Measurements from ENCODE around the gene TTLL11.

Gene TTLL11

GRCh38 chr9:121773286-121773953, 319.7 kb downstream of the TTLL11 start:
- ATAC-seq, result no peak
- no peak for TF ChIP-seq ESRRG (CRISPR knock-in tag; IDR thresholded peaks at IDR 0.05)
- TF ChIP-seq TOX (CRISPR knock-in tag; IDR thresholded peaks at IDR 0.05; ENCODE audit: borderline replicate concordance), result no peak
- TF ChIP-seq TCF4 (CRISPR knock-in tag; IDR thresholded peaks at IDR 0.05; ENCODE audit: borderline replicate concordance), result no peak
- TF ChIP-seq ZFP3 (CRISPR knock-in tag; IDR thresholded peaks at IDR 0.05), result no peak
- no peak for TF ChIP-seq ZC3H10 (CRISPR knock-in tag; IDR thresholded peaks at IDR 0.05)
- TF ChIP-seq, protein P1, sequence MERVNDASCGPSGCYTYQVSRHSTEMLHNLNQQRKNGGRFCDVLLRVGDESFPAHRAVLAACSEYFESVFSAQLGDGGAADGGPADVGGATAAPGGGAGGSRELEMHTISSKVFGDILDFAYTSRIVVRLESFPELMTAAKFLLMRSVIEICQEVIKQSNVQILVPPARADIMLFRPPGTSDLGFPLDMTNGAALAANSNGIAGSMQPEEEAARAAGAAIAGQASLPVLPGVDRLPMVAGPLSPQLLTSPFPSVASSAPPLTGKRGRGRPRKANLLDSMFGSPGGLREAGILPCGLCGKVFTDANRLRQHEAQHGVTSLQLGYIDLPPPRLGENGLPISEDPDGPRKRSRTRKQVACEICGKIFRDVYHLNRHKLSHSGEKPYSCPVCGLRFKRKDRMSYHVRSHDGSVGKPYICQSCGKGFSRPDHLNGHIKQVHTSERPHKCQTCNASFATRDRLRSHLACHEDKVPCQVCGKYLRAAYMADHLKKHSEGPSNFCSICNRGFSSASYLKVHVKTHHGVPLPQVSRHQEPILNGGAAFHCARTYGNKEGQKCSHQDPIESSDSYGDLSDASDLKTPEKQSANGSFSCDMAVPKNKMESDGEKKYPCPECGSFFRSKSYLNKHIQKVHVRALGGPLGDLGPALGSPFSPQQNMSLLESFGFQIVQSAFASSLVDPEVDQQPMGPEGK (CRISPR knock-in tag; IDR thresholded peaks at IDR 0.05; ENCODE audit: borderline replicate concordance), result no peak
- TF ChIP-seq OSR1 (CRISPR knock-in tag; IDR thresholded peaks at IDR 0.05), result no peak
- no peak for TF ChIP-seq RARB (CRISPR knock-in tag; IDR thresholded peaks at IDR 0.05)
- TF ChIP-seq, protein P2, sequence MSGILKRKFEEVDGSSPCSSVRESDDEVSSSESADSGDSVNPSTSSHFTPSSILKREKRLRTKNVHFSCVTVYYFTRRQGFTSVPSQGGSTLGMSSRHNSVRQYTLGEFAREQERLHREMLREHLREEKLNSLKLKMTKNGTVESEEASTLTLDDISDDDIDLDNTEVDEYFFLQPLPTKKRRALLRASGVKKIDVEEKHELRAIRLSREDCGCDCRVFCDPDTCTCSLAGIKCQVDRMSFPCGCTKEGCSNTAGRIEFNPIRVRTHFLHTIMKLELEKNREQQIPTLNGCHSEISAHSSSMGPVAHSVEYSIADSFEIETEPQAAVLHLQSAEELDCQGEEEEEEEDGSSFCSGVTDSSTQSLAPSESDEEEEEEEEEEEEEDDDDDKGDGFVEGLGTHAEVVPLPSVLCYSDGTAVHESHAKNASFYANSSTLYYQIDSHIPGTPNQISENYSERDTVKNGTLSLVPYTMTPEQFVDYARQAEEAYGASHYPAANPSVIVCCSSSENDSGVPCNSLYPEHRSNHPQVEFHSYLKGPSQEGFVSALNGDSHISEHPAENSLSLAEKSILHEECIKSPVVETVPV (CRISPR knock-in tag; IDR thresholded peaks at IDR 0.05), result no peak
- TF ChIP-seq, protein P3, sequence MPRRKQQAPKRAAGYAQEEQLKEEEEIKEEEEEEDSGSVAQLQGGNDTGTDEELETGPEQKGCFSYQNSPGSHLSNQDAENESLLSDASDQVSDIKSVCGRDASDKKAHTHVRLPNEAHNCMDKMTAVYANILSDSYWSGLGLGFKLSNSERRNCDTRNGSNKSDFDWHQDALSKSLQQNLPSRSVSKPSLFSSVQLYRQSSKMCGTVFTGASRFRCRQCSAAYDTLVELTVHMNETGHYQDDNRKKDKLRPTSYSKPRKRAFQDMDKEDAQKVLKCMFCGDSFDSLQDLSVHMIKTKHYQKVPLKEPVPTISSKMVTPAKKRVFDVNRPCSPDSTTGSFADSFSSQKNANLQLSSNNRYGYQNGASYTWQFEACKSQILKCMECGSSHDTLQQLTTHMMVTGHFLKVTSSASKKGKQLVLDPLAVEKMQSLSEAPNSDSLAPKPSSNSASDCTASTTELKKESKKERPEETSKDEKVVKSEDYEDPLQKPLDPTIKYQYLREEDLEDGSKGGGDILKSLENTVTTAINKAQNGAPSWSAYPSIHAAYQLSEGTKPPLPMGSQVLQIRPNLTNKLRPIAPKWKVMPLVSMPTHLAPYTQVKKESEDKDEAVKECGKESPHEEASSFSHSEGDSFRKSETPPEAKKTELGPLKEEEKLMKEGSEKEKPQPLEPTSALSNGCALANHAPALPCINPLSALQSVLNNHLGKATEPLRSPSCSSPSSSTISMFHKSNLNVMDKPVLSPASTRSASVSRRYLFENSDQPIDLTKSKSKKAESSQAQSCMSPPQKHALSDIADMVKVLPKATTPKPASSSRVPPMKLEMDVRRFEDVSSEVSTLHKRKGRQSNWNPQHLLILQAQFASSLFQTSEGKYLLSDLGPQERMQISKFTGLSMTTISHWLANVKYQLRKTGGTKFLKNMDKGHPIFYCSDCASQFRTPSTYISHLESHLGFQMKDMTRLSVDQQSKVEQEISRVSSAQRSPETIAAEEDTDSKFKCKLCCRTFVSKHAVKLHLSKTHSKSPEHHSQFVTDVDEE (CRISPR knock-in tag; IDR thresholded peaks at IDR 0.05), result no peak
- TF ChIP-seq ZFP30 (CRISPR knock-in tag; IDR thresholded peaks at IDR 0.05), result no peak
- no peak for TF ChIP-seq CREB5 (CRISPR knock-in tag; IDR thresholded peaks at IDR 0.05; ENCODE audit: low read depth)
- no peak for TF ChIP-seq ARNTL (CRISPR knock-in tag; IDR thresholded peaks at IDR 0.05; ENCODE audit: borderline replicate concordance, low read depth)
- no peak for TF ChIP-seq BACH2 (CRISPR knock-in tag; IDR thresholded peaks at IDR 0.05; ENCODE audit: borderline replicate concordance)
- TF ChIP-seq SNAI2 (CRISPR knock-in tag; IDR thresholded peaks at IDR 0.05), result no peak
- no peak for TF ChIP-seq PPARA (CRISPR knock-in tag; IDR thresholded peaks at IDR 0.05; ENCODE audit: borderline replicate concordance)

DNA sequence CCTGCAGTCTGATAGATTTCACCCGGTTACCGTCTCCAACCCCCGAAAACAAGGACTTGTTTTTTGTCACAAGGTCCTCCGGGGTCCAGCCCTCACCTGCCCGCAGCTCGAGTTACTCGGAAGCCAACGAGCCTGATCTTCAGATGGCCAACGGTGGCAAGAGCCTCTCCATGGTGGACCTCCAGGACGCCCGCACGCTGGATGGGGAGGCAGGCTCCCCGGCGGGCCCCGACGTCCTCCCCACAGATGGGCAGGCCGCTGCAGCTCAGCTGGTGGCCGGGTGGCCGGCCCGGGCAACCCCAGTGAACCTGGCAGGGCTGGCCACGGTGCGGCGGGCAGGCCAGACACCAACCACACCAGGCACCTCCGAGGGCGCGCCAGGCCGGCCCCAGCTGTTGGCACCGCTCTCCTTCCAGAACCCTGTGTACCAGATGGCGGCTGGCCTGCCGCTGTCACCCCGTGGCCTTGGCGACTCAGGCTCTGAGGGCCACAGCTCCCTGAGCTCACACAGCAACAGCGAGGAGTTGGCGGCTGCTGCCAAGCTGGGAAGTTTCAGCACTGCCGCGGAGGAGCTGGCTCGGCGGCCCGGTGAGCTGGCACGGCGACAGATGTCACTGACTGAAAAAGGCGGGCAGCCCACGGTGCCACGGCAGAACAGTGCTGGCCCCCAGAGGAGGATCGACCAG, 320.4 kb downstream of the TTLL11 start:
- no peak for ATAC-seq
- TF ChIP-seq SNAI2 (CRISPR knock-in tag; IDR thresholded peaks at IDR 0.05) (no peak), ZNF8 (CRISPR knock-in tag; IDR thresholded peaks at IDR 0.05) (no peak), GLIS3 (CRISPR knock-in tag; IDR thresholded peaks at IDR 0.05) (no peak), ZFP3 (CRISPR knock-in tag; IDR thresholded peaks at IDR 0.05) (no peak), OSR1 (CRISPR knock-in tag; IDR thresholded peaks at IDR 0.05) (no peak), BACH2 (CRISPR knock-in tag; IDR thresholded peaks at IDR 0.05; ENCODE audit: borderline replicate concordance) (no peak), TCF4 (CRISPR knock-in tag; IDR thresholded peaks at IDR 0.05; ENCODE audit: borderline replicate concordance) (no peak), TOX (CRISPR knock-in tag; IDR thresholded peaks at IDR 0.05; ENCODE audit: borderline replicate concordance) (no peak), ARNTL (CRISPR knock-in tag; IDR thresholded peaks at IDR 0.05; ENCODE audit: borderline replicate concordance, low read depth) (no peak), ESRRG (CRISPR knock-in tag; IDR thresholded peaks at IDR 0.05) (no peak), RARB (CRISPR knock-in tag; IDR thresholded peaks at IDR 0.05) (no peak), ZNF70 (CRISPR knock-in tag; IDR thresholded peaks at IDR 0.05) (no peak), PPARA (CRISPR knock-in tag; IDR thresholded peaks at IDR 0.05; ENCODE audit: borderline replicate concordance) (no peak), ZNF565 (CRISPR knock-in tag; conservative IDR thresholded peaks at IDR 0.05; ENCODE audit: low read depth) (no peak)
- TF ChIP-seq, protein P1 (CRISPR knock-in tag; IDR thresholded peaks at IDR 0.05; ENCODE audit: borderline replicate concordance), result no peak
- TF ChIP-seq, protein P2 (CRISPR knock-in tag; IDR thresholded peaks at IDR 0.05), result no peak
- TF ChIP-seq, protein P3 (CRISPR knock-in tag; IDR thresholded peaks at IDR 0.05), result no peak

Measured in SK-N-SH treated with all-trans-retinoic acid at 6 μM for 48 hours (cell line).